Activated CD4-positive, alpha-beta memory T cell treated with anti-CD3 and anti-CD28 coated beads, Interleukin-2, amount 10 ng/mL, durations not matched to agents 7 days and 5 days (primary cell): ENCODE data around the gene TYR. TPM values are rescaled to one million over a fixed set of nuclear protein-coding genes. Genes with fewer than 3 reads are reported as not detected.
"Not testable (repeated sequence)": the region's sequence is repeated elsewhere in the genome, so short reads cannot be mapped to it uniquely, and the experiment has no call there.

Experiments used
- CTCF ChIA-PET: fragments of 350-600 bp; sonication (Branson Sonifier 250); formaldehyde crosslinking; loops from one replicate; lab custom pipeline; 2021; ENCODE audit warnings: antibody characterized with exemption, inconsistent platforms; lab: Charles Lee
- POLR2A ChIA-PET: fragments of 350-600 bp; sonication (Branson Sonifier 250); formaldehyde crosslinking; loops from one replicate; lab custom pipeline; 2021; ENCODE audit warnings: antibody characterized with exemption; lab: Charles Lee
- DNase-seq: peaks from one replicate; pipeline ENCODE4 v3.0.0-alpha.2; 2020
- H3K27ac Mint-ChIP-seq: one replicate; pipeline ENCODE4 v1.8.0; 2021; ENCODE audit warnings: mild to moderate bottlenecking, mixed read lengths
- H3K27me3 Mint-ChIP-seq: one replicate; pipeline ENCODE4 v1.8.0; 2021; ENCODE audit warnings: mixed read lengths
- H3K36me3 Mint-ChIP-seq: one replicate; pipeline ENCODE4 v1.8.0; 2021; ENCODE audit warnings: low read depth, mixed read lengths
- H3K4me1 Mint-ChIP-seq: one replicate; pipeline ENCODE4 v1.8.0; 2021; ENCODE audit warnings: mixed read lengths
- H3K4me3 Mint-ChIP-seq: one replicate; pipeline ENCODE4 v1.8.0; 2021; ENCODE audit warnings: mild to moderate bottlenecking, mixed read lengths
- H3K9me3 Mint-ChIP-seq: one replicate; pipeline ENCODE4 v1.8.0; 2021; ENCODE audit warnings: mixed read lengths
- total RNA-seq, 2 experiments: library from RNA; stranded (reverse); gene quantifications; one replicate each; pipeline ENCODE4 v1.2.3, GENCODE V29; 2021

Gene TYR
- total RNA-seq, 2 experiments from 2014 or later: not detected

- H3K27me3 Mint-ChIP-seq: no peaks in the 10 kb centered on the region
- H3K4me3 Mint-ChIP-seq: no peak overlapping the region
- H3K9me3 Mint-ChIP-seq: peaks cover 2% of the 10 kb centered on the region
- H3K4me1 Mint-ChIP-seq: no peaks in the 10 kb centered on the region
- CTCF ChIA-PET: no interaction called here
- POLR2A ChIA-PET: no interaction called here
- H3K36me3 Mint-ChIP-seq: no peaks in the 10 kb centered on the region
- H3K27ac Mint-ChIP-seq: no peak overlapping the region
- DNase-seq: no peak
Observed at GRCh38 chr11:89203814-89204213, 26.1 kb downstream of the TYR start.

GRCh38 chr11:89205378-89205777 is 27.7 kb downstream of the TYR start:
- ChIA-PET POLR2A (no interaction called here), CTCF (no interaction called here)
- Mint-ChIP-seq H3K27me3 (no peaks in the 10 kb centered on the region), H3K4me3 (no peak overlapping the region), H3K4me1 (no peaks in the 10 kb centered on the region), H3K36me3 (no peaks in the 10 kb centered on the region), H3K27ac (no peak overlapping the region), H3K9me3 (no peaks in the 10 kb centered on the region)
- no peak for DNase-seq

- H3K27ac Mint-ChIP-seq: no peak overlapping the region
- no peaks in the 10 kb centered on the region for H3K36me3 Mint-ChIP-seq
- no peaks in the 10 kb centered on the region for H3K9me3 Mint-ChIP-seq
- no peaks in the 10 kb centered on the region for H3K4me1 Mint-ChIP-seq
- POLR2A ChIA-PET: no interaction called here
- no peaks in the 10 kb centered on the region for H3K27me3 Mint-ChIP-seq
- H3K4me3 Mint-ChIP-seq: no peak overlapping the region
- CTCF ChIA-PET: no interaction called here
- no peak for DNase-seq
Observed at GRCh38 chr11:89220684-89221339, 43.1 kb downstream of the TYR start.

- CTCF ChIA-PET: no interaction called here
- Mint-ChIP-seq H3K36me3 (no peaks in the 10 kb centered on the region), H3K27me3 (no peaks in the 10 kb centered on the region), H3K4me1 (no peaks in the 10 kb centered on the region), H3K27ac (no peak overlapping the region), H3K9me3 (no peaks in the 10 kb centered on the region), H3K4me3 (no peak overlapping the region)
- DNase-seq: no peak
- POLR2A ChIA-PET: no interaction called here
Observed at GRCh38 chr11:89235083-89235482, 57.4 kb downstream of the TYR start.

- DNase-seq: no peak
- CTCF ChIA-PET: no interaction called here
- H3K36me3 Mint-ChIP-seq: no peaks in the 10 kb centered on the region
- H3K4me3 Mint-ChIP-seq: no peak overlapping the region
- no peak overlapping the region for H3K27ac Mint-ChIP-seq
- POLR2A ChIA-PET: no interaction called here
- H3K9me3 Mint-ChIP-seq: no peaks in the 10 kb centered on the region
- H3K27me3 Mint-ChIP-seq: no peaks in the 10 kb centered on the region
- H3K4me1 Mint-ChIP-seq: no peaks in the 10 kb centered on the region
Observed at GRCh38 chr11:89235976-89236375, 58.3 kb downstream of the TYR start.

GRCh38 chr11:89247007-89247406 is 69.3 kb downstream of the TYR start:
- POLR2A ChIA-PET, H3K4me3 Mint-ChIP-seq, H3K9me3 Mint-ChIP-seq, DNase-seq, CTCF ChIA-PET, H3K36me3 Mint-ChIP-seq, H3K27me3 Mint-ChIP-seq, H3K4me1 Mint-ChIP-seq, H3K27ac Mint-ChIP-seq: not testable (repeated sequence)

GRCh38 chr11:89249196-89249595 is 71.5 kb downstream of the TYR start:
- no peaks in the 10 kb centered on the region for H3K27me3 Mint-ChIP-seq
- no peak overlapping the region for H3K27ac Mint-ChIP-seq
- H3K9me3 Mint-ChIP-seq: peaks cover 3% of the 10 kb centered on the region
- DNase-seq: no peak
- no peaks in the 10 kb centered on the region for H3K4me1 Mint-ChIP-seq
- no peaks in the 10 kb centered on the region for H3K36me3 Mint-ChIP-seq
- ChIA-PET CTCF (no interaction called here), POLR2A (no interaction called here)
- no peak overlapping the region for H3K4me3 Mint-ChIP-seq

GRCh38 chr11:89261483-89261882 is 83.8 kb downstream of the TYR start:
- H3K9me3 Mint-ChIP-seq, H3K27me3 Mint-ChIP-seq: not testable (repeated sequence)

GRCh38 chr11:89267660-89268302 is 90.1 kb downstream of the TYR start:
- ChIA-PET CTCF (no interaction called here), POLR2A (no interaction called here)
- H3K4me1 Mint-ChIP-seq: no peaks in the 10 kb centered on the region

More at GRCh38 chr11:89261483-89261882, 83.8 kb downstream of the TYR start:
- DNase-seq, H3K27ac Mint-ChIP-seq, H3K4me3 Mint-ChIP-seq, CTCF ChIA-PET, H3K36me3 Mint-ChIP-seq, H3K4me1 Mint-ChIP-seq, POLR2A ChIA-PET: not testable (repeated sequence)

GRCh38 chr11:89272540-89273088 is 94.9 kb downstream of the TYR start:
- H3K4me1 Mint-ChIP-seq, POLR2A ChIA-PET, H3K27me3 Mint-ChIP-seq, H3K4me3 Mint-ChIP-seq, H3K27ac Mint-ChIP-seq, H3K9me3 Mint-ChIP-seq, DNase-seq, H3K36me3 Mint-ChIP-seq, CTCF ChIA-PET: not testable (repeated sequence)

More at GRCh38 chr11:89267660-89268302, 90.1 kb downstream of the TYR start:
- Mint-ChIP-seq H3K27me3 (no peaks in the 10 kb centered on the region), H3K9me3 (no peaks in the 10 kb centered on the region), H3K27ac (no peak overlapping the region), H3K36me3 (no peaks in the 10 kb centered on the region), H3K4me3 (no peak overlapping the region)
- DNase-seq: no peak

GRCh38 chr11:89273220-89273619 is 95.5 kb downstream of the TYR start:
- H3K4me1 Mint-ChIP-seq, CTCF ChIA-PET, H3K36me3 Mint-ChIP-seq, H3K27me3 Mint-ChIP-seq, H3K27ac Mint-ChIP-seq, DNase-seq, POLR2A ChIA-PET, H3K9me3 Mint-ChIP-seq, H3K4me3 Mint-ChIP-seq: not testable (repeated sequence)

GRCh38 chr11:89275966-89276365 is 98.3 kb downstream of the TYR start:
- no peak for DNase-seq
- Mint-ChIP-seq H3K36me3 (no peaks in the 10 kb centered on the region), H3K27ac (no peak overlapping the region), H3K4me1 (no peaks in the 10 kb centered on the region), H3K9me3 (peaks cover 6% of the 10 kb centered on the region), H3K27me3 (no peaks in the 10 kb centered on the region), H3K4me3 (no peak overlapping the region)
- POLR2A ChIA-PET: no interaction called here
- CTCF ChIA-PET: no interaction called here

GRCh38 chr11:89279176-89279575 is 101.5 kb downstream of the TYR start:
- no peak for DNase-seq
- POLR2A ChIA-PET: no interaction called here
- no peak overlapping the region for H3K4me3 Mint-ChIP-seq
- CTCF ChIA-PET: no interaction called here
- H3K27me3 Mint-ChIP-seq: no peaks in the 10 kb centered on the region
- H3K4me1 Mint-ChIP-seq: no peaks in the 10 kb centered on the region
- H3K27ac Mint-ChIP-seq: no peak overlapping the region
- peaks cover 6% of the 10 kb centered on the region for H3K9me3 Mint-ChIP-seq
- H3K36me3 Mint-ChIP-seq: no peaks in the 10 kb centered on the region
